ENCODE measurements around the gene POLG2. TPM values are rescaled to one million over a fixed set of nuclear protein-coding genes. Genes with fewer than 3 reads are reported as not detected.

POLG2 gene
- total and polyA plus RNA-seq, 9 of the 15 experiments (the other 6 are each of a cell fraction or from before 2014, with no cell fraction given), result 13.4 to 44.8 (median 37.0) TPM

DNA sequence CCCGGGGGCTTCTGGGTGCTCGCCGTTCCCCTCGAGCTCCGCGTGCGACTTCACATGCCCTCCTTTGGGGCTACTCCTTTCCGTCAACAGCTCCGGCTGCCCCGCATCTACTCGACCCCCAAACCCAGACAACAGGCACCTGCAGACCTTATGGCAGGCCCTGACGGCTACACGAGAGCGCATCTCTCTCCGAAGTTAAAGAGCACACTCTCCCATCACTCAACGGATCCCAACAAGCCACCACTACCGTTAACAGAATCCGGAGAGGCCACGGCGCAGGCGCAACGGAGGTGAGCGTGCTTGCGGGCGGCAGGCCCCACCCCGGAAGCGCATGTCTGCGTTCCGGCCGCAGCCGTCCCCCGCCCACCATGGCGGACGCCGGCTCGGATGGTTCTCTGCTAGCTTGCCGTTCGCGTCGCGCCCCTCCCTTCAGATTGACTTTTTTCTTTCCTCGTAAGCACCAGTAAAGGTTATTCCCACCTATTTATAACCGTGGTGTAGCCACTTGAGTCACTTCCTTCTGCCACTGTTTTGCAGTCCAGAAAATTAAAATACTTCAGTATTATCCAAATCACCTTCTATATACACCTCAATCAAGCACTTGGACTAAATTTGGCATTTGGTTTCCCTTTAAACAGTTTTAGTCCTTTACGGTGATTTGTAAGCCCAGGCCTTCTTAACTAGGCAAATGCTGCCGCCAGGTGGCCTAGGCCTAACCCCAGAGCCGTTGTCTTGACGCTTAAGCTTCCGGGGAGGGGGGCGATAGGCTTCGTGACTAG, at the start of gene POLG2 (continued):
- TF ChIP-seq, protein P1, sequence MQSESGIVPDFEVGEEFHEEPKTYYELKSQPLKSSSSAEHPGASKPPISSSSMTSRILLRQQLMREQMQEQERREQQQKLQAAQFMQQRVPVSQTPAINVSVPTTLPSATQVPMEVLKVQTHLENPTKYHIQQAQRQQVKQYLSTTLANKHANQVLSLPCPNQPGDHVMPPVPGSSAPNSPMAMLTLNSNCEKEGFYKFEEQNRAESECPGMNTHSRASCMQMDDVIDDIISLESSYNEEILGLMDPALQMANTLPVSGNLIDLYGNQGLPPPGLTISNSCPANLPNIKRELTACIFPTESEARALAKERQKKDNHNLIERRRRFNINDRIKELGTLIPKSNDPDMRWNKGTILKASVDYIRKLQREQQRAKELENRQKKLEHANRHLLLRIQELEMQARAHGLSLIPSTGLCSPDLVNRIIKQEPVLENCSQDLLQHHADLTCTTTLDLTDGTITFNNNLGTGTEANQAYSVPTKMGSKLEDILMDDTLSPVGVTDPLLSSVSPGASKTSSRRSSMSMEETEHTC (IDR thresholded peaks at IDR 0.05), result no peak
- TF ChIP-seq ZNF551 (CRISPR knock-in tag; IDR thresholded peaks at IDR 0.05) (no peak), KLF10 (CRISPR knock-in tag; IDR thresholded peaks at IDR 0.05) (no peak), CBX3 (IDR thresholded peaks at IDR 0.05; ENCODE audit: borderline replicate concordance in 1 of 2, low read length in 2 of 2) (peak in 1 of 2 experiments; percentile 47; a peak in 1 of 3 replicates), PHF20 (IDR thresholded peaks at IDR 0.05; ENCODE audit: partially characterized antibody) (peak; percentile 14), ZNF41 (CRISPR knock-in tag; conservative IDR thresholded peaks at IDR 0.05) (peak; percentile 6; the same call in 1 of the 2 replicates), ZNF785 (CRISPR knock-in tag; IDR thresholded peaks at IDR 0.05) (no peak), NR4A1 (CRISPR knock-in tag; IDR thresholded peaks at IDR 0.05) (no peak), NR4A1 (tag; IDR thresholded peaks at IDR 0.05) (no peak; the same call in 1 of the 2 replicates), ZNF121 (CRISPR knock-in tag; conservative IDR thresholded peaks at IDR 0.05) (no peak), CHD2 (IDR thresholded peaks at IDR 0.05; ENCODE audit: low read depth, low read length) (0 out of 2 replicates have a peak, but pooled peaks have one; percentile 29), POLR2AphosphoS5 (IDR thresholded peaks at IDR 0.05; ENCODE audit: control insufficient read depth, insufficient read depth, low read depth, low read length) (peak; percentile 84; the same call in 1 of the 2 replicates)
- TF ChIP-seq, protein P2, sequence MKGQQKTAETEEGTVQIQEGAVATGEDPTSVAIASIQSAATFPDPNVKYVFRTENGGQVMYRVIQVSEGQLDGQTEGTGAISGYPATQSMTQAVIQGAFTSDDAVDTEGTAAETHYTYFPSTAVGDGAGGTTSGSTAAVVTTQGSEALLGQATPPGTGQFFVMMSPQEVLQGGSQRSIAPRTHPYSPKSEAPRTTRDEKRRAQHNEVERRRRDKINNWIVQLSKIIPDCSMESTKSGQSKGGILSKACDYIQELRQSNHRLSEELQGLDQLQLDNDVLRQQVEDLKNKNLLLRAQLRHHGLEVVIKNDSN (CRISPR knock-in tag; IDR thresholded peaks at IDR 0.05), result peak; percentile 40
- TF ChIP-seq, protein P3, sequence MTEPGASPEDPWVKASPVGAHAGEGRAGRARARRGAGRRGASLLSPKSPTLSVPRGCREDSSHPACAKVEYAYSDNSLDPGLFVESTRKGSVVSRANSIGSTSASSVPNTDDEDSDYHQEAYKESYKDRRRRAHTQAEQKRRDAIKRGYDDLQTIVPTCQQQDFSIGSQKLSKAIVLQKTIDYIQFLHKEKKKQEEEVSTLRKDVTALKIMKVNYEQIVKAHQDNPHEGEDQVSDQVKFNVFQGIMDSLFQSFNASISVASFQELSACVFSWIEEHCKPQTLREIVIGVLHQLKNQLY (CRISPR knock-in tag; conservative IDR thresholded peaks at IDR 0.05), result peak in 1 of 2 experiments; percentile 74; a peak in 1 of 4 replicates
- TF ChIP-seq, protein P4, sequence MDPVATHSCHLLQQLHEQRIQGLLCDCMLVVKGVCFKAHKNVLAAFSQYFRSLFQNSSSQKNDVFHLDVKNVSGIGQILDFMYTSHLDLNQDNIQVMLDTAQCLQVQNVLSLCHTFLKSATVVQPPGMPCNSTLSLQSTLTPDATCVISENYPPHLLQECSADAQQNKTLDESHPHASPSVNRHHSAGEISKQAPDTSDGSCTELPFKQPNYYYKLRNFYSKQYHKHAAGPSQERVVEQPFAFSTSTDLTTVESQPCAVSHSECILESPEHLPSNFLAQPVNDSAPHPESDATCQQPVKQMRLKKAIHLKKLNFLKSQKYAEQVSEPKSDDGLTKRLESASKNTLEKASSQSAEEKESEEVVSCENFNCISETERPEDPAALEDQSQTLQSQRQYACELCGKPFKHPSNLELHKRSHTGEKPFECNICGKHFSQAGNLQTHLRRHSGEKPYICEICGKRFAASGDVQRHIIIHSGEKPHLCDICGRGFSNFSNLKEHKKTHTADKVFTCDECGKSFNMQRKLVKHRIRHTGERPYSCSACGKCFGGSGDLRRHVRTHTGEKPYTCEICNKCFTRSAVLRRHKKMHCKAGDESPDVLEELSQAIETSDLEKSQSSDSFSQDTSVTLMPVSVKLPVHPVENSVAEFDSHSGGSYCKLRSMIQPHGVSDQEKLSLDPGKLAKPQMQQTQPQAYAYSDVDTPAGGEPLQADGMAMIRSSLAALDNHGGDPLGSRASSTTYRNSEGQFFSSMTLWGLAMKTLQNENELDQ (CRISPR knock-in tag; IDR thresholded peaks at IDR 0.05; ENCODE audit: borderline replicate concordance), result 0 out of 2 replicates have a peak, but pooled peaks have one; percentile 5
- TF ChIP-seq, protein P5, sequence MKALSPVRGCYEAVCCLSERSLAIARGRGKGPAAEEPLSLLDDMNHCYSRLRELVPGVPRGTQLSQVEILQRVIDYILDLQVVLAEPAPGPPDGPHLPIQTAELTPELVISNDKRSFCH (CRISPR knock-in tag; IDR thresholded peaks at IDR 0.05), result no peak
- TF ChIP-seq, protein P5 (tag; IDR thresholded peaks at IDR 0.05), result peak; percentile 74; the same call in 1 of the 2 replicates
- TF ChIP-seq, protein P6, sequence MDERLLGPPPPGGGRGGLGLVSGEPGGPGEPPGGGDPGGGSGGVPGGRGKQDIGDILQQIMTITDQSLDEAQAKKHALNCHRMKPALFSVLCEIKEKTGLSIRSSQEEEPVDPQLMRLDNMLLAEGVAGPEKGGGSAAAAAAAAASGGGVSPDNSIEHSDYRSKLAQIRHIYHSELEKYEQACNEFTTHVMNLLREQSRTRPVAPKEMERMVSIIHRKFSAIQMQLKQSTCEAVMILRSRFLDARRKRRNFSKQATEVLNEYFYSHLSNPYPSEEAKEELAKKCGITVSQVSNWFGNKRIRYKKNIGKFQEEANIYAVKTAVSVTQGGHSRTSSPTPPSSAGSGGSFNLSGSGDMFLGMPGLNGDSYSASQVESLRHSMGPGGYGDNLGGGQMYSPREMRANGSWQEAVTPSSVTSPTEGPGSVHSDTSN (CRISPR knock-in tag; IDR thresholded peaks at IDR 0.05; ENCODE audit: low read depth), result no peak
- TF ChIP-seq, protein P6 (tag; conservative IDR thresholded peaks at IDR 0.05; ENCODE audit: low read depth), result peak; percentile 68
